Measurements from ENCODE around the gene IFI6.

IFI6 gene

DNA sequence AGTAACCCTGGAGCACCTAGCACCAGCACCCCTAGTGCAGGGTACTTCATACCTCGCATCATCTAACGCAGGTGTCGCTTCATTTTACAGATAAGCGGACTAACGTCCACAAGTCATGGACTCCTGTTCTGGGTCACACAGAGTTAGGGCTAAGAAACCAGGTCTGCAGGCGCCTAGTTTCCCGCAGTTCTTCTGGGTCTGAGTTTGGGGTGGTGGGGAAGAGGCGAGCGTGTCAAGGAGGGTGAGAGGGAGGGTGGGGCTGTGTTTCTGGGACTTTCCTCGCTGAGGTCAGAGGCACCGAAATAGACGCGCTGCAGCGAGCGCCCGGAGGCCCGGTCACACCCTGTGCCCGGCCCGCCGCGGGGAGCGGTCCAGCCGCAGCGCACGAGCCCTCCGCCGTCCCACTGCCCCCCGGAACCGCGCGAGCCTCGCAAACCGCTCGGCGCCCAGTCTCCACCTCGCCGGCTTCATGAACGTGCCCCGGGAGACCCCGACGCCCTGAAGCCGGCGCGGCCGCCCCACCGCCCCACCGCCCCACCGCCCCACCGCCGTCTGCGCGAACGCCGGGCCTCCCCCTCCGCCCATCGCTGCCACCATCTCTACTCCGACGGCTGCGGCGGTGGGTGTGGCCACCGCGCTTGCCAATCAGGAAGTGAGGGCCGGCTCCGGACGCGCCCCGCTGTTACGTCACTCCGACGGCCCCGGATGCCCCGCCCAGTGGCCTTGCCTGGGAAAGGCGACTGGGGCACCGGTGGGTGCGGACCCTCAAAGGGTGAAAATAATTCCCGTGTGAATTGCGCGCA is 12.3 kb downstream of the IFI6 start:
- peak overlapping the region; percentile 90 for H3K27ac ChIP-seq
- CTCF ChIA-PET: interaction anchor here (0.6 to 3.8 kb wide), 3 partner anchors 52 to 361 kb away, joined by 3 to 51 read pairs (median 4); no protein-coding TSS in a partner anchor
- POLR2A ChIA-PET (ENCODE audit: low non-redundant PET): interaction anchor here (0.9 kb wide), 1 partner anchor 114 kb away, joined by 7 read pairs; the partner anchor contains the start of gene STX12
- TF ChIP-seq, protein P1, sequence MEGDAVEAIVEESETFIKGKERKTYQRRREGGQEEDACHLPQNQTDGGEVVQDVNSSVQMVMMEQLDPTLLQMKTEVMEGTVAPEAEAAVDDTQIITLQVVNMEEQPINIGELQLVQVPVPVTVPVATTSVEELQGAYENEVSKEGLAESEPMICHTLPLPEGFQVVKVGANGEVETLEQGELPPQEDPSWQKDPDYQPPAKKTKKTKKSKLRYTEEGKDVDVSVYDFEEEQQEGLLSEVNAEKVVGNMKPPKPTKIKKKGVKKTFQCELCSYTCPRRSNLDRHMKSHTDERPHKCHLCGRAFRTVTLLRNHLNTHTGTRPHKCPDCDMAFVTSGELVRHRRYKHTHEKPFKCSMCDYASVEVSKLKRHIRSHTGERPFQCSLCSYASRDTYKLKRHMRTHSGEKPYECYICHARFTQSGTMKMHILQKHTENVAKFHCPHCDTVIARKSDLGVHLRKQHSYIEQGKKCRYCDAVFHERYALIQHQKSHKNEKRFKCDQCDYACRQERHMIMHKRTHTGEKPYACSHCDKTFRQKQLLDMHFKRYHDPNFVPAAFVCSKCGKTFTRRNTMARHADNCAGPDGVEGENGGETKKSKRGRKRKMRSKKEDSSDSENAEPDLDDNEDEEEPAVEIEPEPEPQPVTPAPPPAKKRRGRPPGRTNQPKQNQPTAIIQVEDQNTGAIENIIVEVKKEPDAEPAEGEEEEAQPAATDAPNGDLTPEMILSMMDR (conservative IDR thresholded peaks at IDR 0.05; ENCODE audit: low read depth): no peak
- peak; percentile 85 for DNase-seq (ENCODE audit: low spot score)

DNA sequence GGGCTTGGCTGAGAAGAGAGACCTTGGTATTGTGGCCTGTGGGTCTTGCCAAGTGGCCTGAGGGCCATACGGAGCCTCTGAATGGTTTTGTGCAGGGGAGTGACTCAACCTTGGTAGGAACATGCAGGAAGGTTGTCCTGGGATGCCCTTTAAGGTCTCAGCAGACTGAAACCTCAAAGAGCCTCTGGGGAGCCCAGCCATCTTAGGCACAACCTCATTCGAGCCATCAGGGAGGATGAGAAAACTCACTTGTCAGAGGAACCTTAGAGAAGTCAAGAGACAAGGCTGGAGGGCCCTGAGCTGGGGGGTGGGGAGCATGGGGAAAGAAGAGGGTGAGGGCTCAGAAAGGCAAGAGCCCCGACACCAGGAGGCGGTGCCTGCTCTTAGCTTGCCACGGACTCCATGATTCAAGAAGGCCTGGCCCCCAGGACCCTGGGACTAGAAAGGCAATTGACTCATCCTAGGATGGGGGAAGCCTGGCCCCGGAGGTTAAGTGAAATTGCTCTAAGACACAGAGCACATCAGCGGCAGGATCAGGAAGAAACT is 13.0 kb downstream of the IFI6 start:
- peak; percentile 78 for DNase-seq (ENCODE audit: low spot score)
- POLR2A ChIA-PET (ENCODE audit: low non-redundant PET): interaction anchor here (0.9 kb wide), 1 partner anchor 114 kb away, joined by 7 read pairs; the partner anchor contains the start of gene STX12
- TF ChIP-seq, protein P1 (conservative IDR thresholded peaks at IDR 0.05; ENCODE audit: low read depth): no peak
- CTCF ChIA-PET: interaction anchor here (0.6 to 0.8 kb wide), 3 partner anchors 205 to 361 kb away, joined by 3 to 4 read pairs (median 3); no protein-coding TSS in a partner anchor
- peak overlapping the region; percentile 90 for H3K27ac ChIP-seq

DNA sequence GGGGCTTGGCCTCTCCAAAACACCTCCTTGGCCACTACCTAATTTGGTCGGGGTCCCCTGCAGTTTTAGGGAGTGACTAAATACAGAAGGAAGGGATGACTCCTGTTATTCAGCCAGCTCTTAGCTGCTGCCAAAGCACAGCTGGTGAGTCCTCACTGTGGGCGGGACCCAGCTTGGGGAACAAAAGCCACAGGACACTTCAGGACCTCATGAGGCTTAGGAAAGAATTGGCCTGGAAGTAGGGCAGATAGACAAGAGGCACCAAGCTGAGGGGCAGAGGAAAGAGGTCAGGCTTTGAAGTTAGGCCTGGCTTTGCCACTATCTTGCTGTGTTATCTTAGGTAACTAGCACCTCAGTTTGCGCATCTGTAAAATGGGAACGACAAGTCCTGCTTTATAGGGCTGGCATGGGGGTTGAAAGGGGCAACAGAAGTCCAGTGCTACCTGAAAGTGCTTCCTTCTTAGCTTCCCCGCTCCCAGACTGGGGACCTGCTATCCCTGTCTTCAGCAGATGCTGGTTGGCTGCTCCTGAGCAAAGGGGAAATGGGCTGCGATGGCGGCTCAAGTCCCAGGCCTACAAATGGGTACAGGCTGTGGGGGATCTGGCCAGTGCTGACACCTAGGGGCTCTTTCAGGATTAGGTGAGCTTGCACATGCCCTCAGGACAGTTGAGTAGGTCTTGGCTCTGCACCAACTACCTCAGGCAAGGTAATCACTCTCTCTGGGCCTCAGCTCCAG is 15.7 kb downstream of the IFI6 start:
- peak overlapping the region; percentile 63 for H3K27ac ChIP-seq
- DNase-seq (ENCODE audit: low spot score): no peak
- TF ChIP-seq, protein P1 (conservative IDR thresholded peaks at IDR 0.05; ENCODE audit: low read depth): no peak
- POLR2A ChIA-PET (ENCODE audit: low non-redundant PET): interaction anchor here (0.5 kb wide), 1 partner anchor 54 kb away, joined by 3 read pairs; no protein-coding TSS in a partner anchor
- CTCF ChIA-PET: interaction anchor here (0.8 to 1.0 kb wide), 2 partner anchors 13 to 100 kb away, joined by 3 to 4 read pairs; no protein-coding TSS in a partner anchor

DNA sequence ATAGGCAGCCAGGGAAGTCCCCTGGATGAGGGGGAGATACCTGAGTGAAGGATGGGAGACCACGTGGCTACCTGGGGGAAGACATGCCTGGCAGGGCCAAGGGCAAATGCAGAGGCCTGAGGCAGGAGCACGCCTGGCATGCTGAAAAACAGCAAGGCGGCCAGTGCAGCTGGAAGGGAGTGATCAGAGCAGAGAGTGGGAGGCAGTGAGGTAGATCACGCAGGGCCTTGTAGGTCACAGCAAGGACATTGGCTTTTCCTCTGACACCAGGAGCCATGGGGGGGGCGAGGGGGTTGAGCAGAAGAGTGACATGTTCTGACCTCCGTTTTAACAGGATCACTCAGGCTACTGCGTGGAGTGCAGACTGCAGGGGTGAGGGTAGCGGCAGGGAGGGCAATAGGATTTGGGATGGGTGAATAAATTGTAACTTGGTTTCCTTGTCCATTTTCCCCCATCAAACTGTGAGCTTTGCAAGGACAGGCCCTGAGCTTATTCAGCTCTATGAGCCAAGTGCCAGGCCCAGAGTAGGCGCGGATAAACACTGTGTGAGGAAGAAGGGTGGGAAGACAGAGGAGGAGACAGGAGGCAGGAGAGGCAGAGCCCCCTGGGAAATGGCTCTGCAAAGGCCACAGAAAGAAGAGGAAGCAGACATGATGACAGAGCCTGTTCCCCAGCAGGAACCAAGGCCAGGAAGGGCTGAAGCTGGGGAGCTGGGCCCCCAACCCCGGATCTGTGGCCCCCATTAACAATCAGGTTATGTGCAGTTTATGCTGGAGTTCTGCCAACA is 16.6 kb downstream of the IFI6 start:
- CTCF ChIA-PET: interaction anchor here (0.8 kb wide), 1 partner anchor 14 kb away, joined by 4 read pairs; no protein-coding TSS in a partner anchor
- POLR2A ChIA-PET (ENCODE audit: low non-redundant PET): interaction anchor here (0.5 kb wide), 1 partner anchor 313 kb away, joined by 3 read pairs; no protein-coding TSS in a partner anchor
- DNase-seq (ENCODE audit: low spot score): no peak
- TF ChIP-seq, protein P1 (conservative IDR thresholded peaks at IDR 0.05; ENCODE audit: low read depth): no peak
- peak overlapping the region; percentile 63 for H3K27ac ChIP-seq

DNA sequence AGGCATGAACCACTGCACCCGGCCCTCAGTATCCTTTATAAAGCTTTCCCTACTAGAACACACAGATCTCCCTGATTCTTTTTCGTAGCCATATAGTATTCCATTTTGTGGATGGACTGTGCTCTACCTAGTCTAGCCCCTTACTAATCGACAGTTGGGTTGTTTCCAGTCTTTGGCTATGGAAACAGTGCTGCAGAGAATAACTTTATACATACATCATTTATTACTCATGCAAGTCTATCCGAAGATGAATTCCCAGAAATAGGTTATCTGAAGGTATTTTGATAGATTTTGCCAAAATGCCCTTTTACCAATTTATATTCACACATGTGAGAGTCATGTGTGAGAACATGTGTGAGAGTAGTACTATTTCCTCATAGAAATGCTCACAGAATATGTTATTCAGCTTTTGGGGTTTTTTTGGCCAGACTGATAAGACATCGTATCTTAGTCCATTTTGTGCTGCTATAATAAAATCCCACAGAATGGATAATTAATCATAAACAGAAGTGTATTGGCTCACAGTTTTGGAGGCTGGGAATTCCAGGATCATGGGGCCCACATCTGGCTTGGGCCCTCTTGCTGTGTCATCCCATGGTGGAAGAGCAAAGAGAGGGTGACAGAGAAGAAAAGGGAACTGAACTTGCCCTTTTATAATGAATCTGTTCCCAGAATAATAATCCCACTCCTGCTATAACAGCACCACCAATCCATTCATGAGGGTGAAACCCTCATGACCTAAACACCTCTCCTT is 19.7 kb downstream of the IFI6 start:
- CTCF ChIA-PET: no interaction called here
- no peak for DNase-seq (ENCODE audit: low spot score)
- TF ChIP-seq, protein P1 (conservative IDR thresholded peaks at IDR 0.05; ENCODE audit: low read depth): no peak
- no peak overlapping the region for H3K27ac ChIP-seq
- POLR2A ChIA-PET (ENCODE audit: low non-redundant PET): no interaction called here
